Keratinocyte (primary cell): ENCODE data around the gene TMEM258. TPM values are rescaled to one million over a fixed set of nuclear protein-coding genes. Genes with fewer than 3 reads are reported as not detected.
A peak's percentile ranks its signal among the peaks of the same experiment; 100 is the strongest.

Source experiments
- DNase-seq: peaks from one replicate; pipeline ENCODE4 v3.0.0-alpha.2; 2011; ENCODE audit warnings: low read depth, missing footprints, low spot score
- FAIRE-seq: peaks from 2 replicates; lab custom pipeline; 2011; peaks lifted over from hg19 to GRCh38; lab: Jason Lieb, UNC
- H2AFZ ChIP-seq: 2 replicates; pipeline ENCODE4 v1.6.0; 2012; ENCODE audit warnings: low read length, control low read depth, inconsistent platforms; ENCODE audit not compliant: control insufficient read depth
- H3K27ac ChIP-seq: 2 replicates; pipeline ENCODE4 v1.5.1; 2011; ENCODE audit warnings: low read length; ENCODE audit not compliant: control insufficient read depth, insufficient read depth
- H3K27me3 ChIP-seq: 3 replicates; pipeline ENCODE4 v1.6.0; 2011; ENCODE audit warnings: low read length; ENCODE audit not compliant: control insufficient read depth, insufficient read depth; ENCODE audit errors: extremely low read depth
- H3K36me3 ChIP-seq, 2 experiments: 2 replicates in 1 of 2; 3 replicates in 1 of 2; pipeline ENCODE4 v1.5.1; 2011; ENCODE audit warnings: low read length in 2 of 2, mild to moderate bottlenecking in 1 of 2; ENCODE audit not compliant: control insufficient read depth in 2 of 2, insufficient read depth in 2 of 2; ENCODE audit errors: extremely low read depth in 1 of 2
- H3K4me1 ChIP-seq: 3 replicates; pipeline ENCODE4 v1.5.1; 2011; ENCODE audit warnings: low read length; ENCODE audit not compliant: control insufficient read depth, insufficient read depth; ENCODE audit errors: extremely low read depth
- H3K4me2 ChIP-seq: 3 replicates; pipeline ENCODE4 v1.6.0; 2011; ENCODE audit warnings: low read depth, low read length; ENCODE audit not compliant: control insufficient read depth, insufficient read depth; ENCODE audit errors: extremely low read depth
- H3K4me3 ChIP-seq, 3 experiments: fragments of 200-600 bp in 1 of 3; sonication (generic) in 1 of 3; 2 replicates in 2 of 3; 3 replicates in 1 of 3; pipeline ENCODE4 v1.5.1; 2011 to 2016; ENCODE audit warnings: low read length in 3 of 3, mild to moderate bottlenecking in 3 of 3, control low read depth in 2 of 3, inconsistent platforms in 1 of 3, low read depth in 1 of 3, mixed read lengths in 1 of 3, mixed run types in 1 of 3, moderate library complexity in 1 of 3; ENCODE audit not compliant: control insufficient read depth in 2 of 3, insufficient read depth in 2 of 3; ENCODE audit errors: extremely low read depth in 1 of 3
- H3K79me2 ChIP-seq: 2 replicates; pipeline ENCODE4 v1.6.0; 2012; ENCODE audit warnings: low read length; ENCODE audit not compliant: control insufficient read depth, insufficient read depth
- H3K9ac ChIP-seq: 3 replicates; pipeline ENCODE4 v1.6.0; 2011; ENCODE audit warnings: low read length; ENCODE audit not compliant: control insufficient read depth, insufficient read depth; ENCODE audit errors: extremely low read depth
- H3K9me1 ChIP-seq: 3 replicates; pipeline ENCODE4 v1.6.0; 2011; ENCODE audit warnings: low read length; ENCODE audit not compliant: control insufficient read depth, insufficient read depth; ENCODE audit errors: extremely low read depth
- H3K9me3 ChIP-seq: 2 replicates; pipeline ENCODE4 v1.5.1; 2012; ENCODE audit warnings: low read depth, low read length; ENCODE audit not compliant: control insufficient read depth
- H4K20me1 ChIP-seq: 3 replicates; pipeline ENCODE4 v1.6.0; 2011; ENCODE audit warnings: low read length; ENCODE audit not compliant: control insufficient read depth, insufficient read depth; ENCODE audit errors: extremely low read depth
- CTCF ChIP-seq, 3 experiments: IDR thresholded peaks in 1 of 3; conservative IDR thresholded peaks in 1 of 3; optimal IDR thresholded peaks in 1 of 3; 2 replicates in 2 of 3; 3 replicates in 1 of 3; pipeline versions ENCODE3 to v1.5.1; 2011; ENCODE audit warnings: low read length in 3 of 3, mild to moderate bottlenecking in 3 of 3, moderate library complexity in 2 of 3, control low read depth in 1 of 3, inconsistent platforms in 1 of 3; ENCODE audit not compliant: insufficient read depth in 2 of 3; ENCODE audit errors: extremely low read depth in 1 of 3
- EZH2 ChIP-seq: IDR thresholded peaks from one replicate; pipeline ENCODE4 v1.6.1; 2012; ENCODE audit warnings: inconsistent platforms, mild to moderate bottlenecking, low read length, moderate library complexity
- dilution Hi-C: fragments of 300-500 bp; cut with MboI; formaldehyde crosslinking; loops from one replicate; pipeline ENCODE4 v1.7.0; 2020; ENCODE audit warnings: low sequenced_read_pairs; ENCODE audit not compliant: extremely low pct_ligation_motif_present
- polyA plus RNA-seq, 5 experiments: library from polyadenylated mRNA; depleted of rRNA in 3 of 5; stranded (reverse) in 3 of 5; stranded (forward) in 1 of 5; unstranded in 1 of 5; fragments of >200 nt; gene quantifications; 1 replicate in 1 of 5; 2 replicates in 3 of 5; 3 replicates in 1 of 5; pipeline versions ENCODE4 v1.2.1 to v1.2.3, GENCODE V29; 2011 to 2012; ENCODE audit warnings: missing spikeins in 2 of 5, low read depth in 1 of 5, low replicate concordance in 1 of 5

The TMEM258 gene
- polyA plus RNA-seq, 1 donor (not counting 4 experiments of a cell fraction or from before 2014, with no cell fraction given): 249 TPM

GRCh38 chr11:61832207-61832606, 39.8 kb upstream of the TMEM258 start:
- H3K9me1 ChIP-seq: no peaks in the 10 kb centered on the region
- H3K27me3 ChIP-seq: no peaks in the 10 kb centered on the region
- dilution Hi-C loops: no loop called here
- TF ChIP-seq CTCF (optimal IDR thresholded peaks at IDR 0.05 in 1 of 3, IDR thresholded peaks at IDR 0.05 in 1 of 3, conservative IDR thresholded peaks at IDR 0.05 in 1 of 3; ENCODE audit: extremely low read depth in 1 of 3, insufficient read depth in 2 of 3, low read length in 3 of 3): no peak
- TF ChIP-seq EZH2: no peak
- H3K79me2 ChIP-seq: peaks cover 61% of the 10 kb centered on the region
- H3K4me1 ChIP-seq: peaks cover 32% of the 10 kb centered on the region
- no peak overlapping the region for H3K4me3 ChIP-seq
- peaks cover 5% of the 10 kb centered on the region for H4K20me1 ChIP-seq
- no peak overlapping the region for H3K4me2 ChIP-seq
- no peaks in the 10 kb centered on the region for H3K9me3 ChIP-seq
- no peak for FAIRE-seq
- no peak overlapping the region for H2AFZ ChIP-seq
- no peak overlapping the region for H3K27ac ChIP-seq
- DNase-seq: no peak
- H3K36me3 ChIP-seq: peaks cover 3 to 9% of the 10 kb centered on the region in 2 experiments
- H3K9ac ChIP-seq: no peak overlapping the region

- Histone ChIP-seq H2AFZ (no peak overlapping the region), H3K27me3 (no peaks in the 10 kb centered on the region), H3K4me3 (peak overlapping the region; percentile 59 to 82 (median 81)), H3K4me2 (peak overlapping the region; percentile 76), H3K36me3 (peaks cover 3 to 9% of the 10 kb centered on the region in 2 experiments), H3K79me2 (peaks cover 61% of the 10 kb centered on the region), H3K27ac (no peak overlapping the region), H4K20me1 (peaks cover 5% of the 10 kb centered on the region), H3K9ac (no peak overlapping the region), H3K9me1 (no peaks in the 10 kb centered on the region), H3K9me3 (no peaks in the 10 kb centered on the region), H3K4me1 (peaks cover 32% of the 10 kb centered on the region)
- no peak for DNase-seq
- dilution Hi-C loops: no loop called here
- no peak for FAIRE-seq
- TF ChIP-seq EZH2: no peak
- TF ChIP-seq CTCF (optimal IDR thresholded peaks at IDR 0.05 in 1 of 3, IDR thresholded peaks at IDR 0.05 in 1 of 3, conservative IDR thresholded peaks at IDR 0.05 in 1 of 3; ENCODE audit: extremely low read depth in 1 of 3, insufficient read depth in 2 of 3, low read length in 3 of 3): no peak
Measured at GRCh38 chr11:61830237-61831105, 38.1 kb upstream of the TMEM258 start.
